Femur (tissue), 1 donor: ENCODE results near the gene UFC1.

Experiments
- DNase-seq: peaks from one replicate; pipeline ENCODE4 v3.0.0-alpha.2; 2017

Gene UFC1

GRCh38 chr1:161137881-161138280 is 15.9 kb upstream of the UFC1 start:
- DNase-seq, result no peak

- DNase-seq, result no peak
Observed at GRCh38 chr1:161138431-161138830, 15.3 kb upstream of the UFC1 start.

- no peak for DNase-seq
Observed at GRCh38 chr1:161139766-161140165, 14.0 kb upstream of the UFC1 start.

GRCh38 chr1:161140755-161141400 is 12.9 kb upstream of the UFC1 start:
- DNase-seq, result no peak

GRCh38 chr1:161145832-161146231 is 7.9 kb upstream of the UFC1 start:
- no peak for DNase-seq

GRCh38 chr1:161153176-161153575 is 602 bp upstream of the UFC1 start:
- DNase-seq, result no peak

GRCh38 chr1:161157867-161158266 is 4.1 kb downstream of the UFC1 start:
- no peak for DNase-seq

GRCh38 chr1:161158316-161159010 is 4.7 kb downstream of the UFC1 start:
- DNase-seq, result no peak

- peak; percentile 96 for DNase-seq
Observed at GRCh38 chr1:161159087-161159912, 5.5 kb downstream of the UFC1 start, which contains the start of gene USP21. TSS of gene USP21 (plus strand) at chr1:161159500. CDS start at chr1:161160641, 1,141 bp downstream.

- no peak for DNase-seq
Observed at GRCh38 chr1:161159913-161160243, 6.1 kb downstream of the UFC1 start.

GRCh38 chr1:161160671-161161145 is 6.9 kb downstream of the UFC1 start:
- DNase-seq, result no peak

GRCh38 chr1:161161652-161162051 is 7.9 kb downstream of the UFC1 start:
- no peak for DNase-seq

- DNase-seq, result no peak
Observed at GRCh38 chr1:161162052-161162451, 8.3 kb downstream of the UFC1 start.

- no peak for DNase-seq
Observed at GRCh38 chr1:161162806-161163205, 9.0 kb downstream of the UFC1 start.

GRCh38 chr1:161163793-161164192 is 10.0 kb downstream of the UFC1 start:
- DNase-seq, result no peak

GRCh38 chr1:161164901-161165610 is 11.3 kb downstream of the UFC1 start:
- DNase-seq, result peak; percentile 20

- peak; percentile 98 for DNase-seq
Observed at GRCh38 chr1:161165742-161166668, 12.2 kb downstream of the UFC1 start, which contains the start of gene PPOX. TSS of gene PPOX (plus strand) at chr1:161166426. CDS start at chr1:161166848, 422 bp downstream.

GRCh38 chr1:161166669-161167548 is 13.1 kb downstream of the UFC1 start:
- DNase-seq, result peak; percentile 18

- no peak for DNase-seq
Observed at GRCh38 chr1:161168906-161169305, 15.1 kb downstream of the UFC1 start.

GRCh38 chr1:161171191-161171590 is 17.4 kb downstream of the UFC1 start:
- no peak for DNase-seq

- DNase-seq, result no peak
Observed at GRCh38 chr1:161171696-161172095, 17.9 kb downstream of the UFC1 start.
